H1 (cell line): ENCODE measurements around the gene SF3A2. TPM values are rescaled to one million over a fixed set of nuclear protein-coding genes. Genes with fewer than 3 reads are reported as not detected.

Experiments used
- HDAC6 ChIP-seq: IDR thresholded peaks from one replicate; pipeline ENCODE4 v1.7.1; 2012; ENCODE audit warnings: low read depth, mild to moderate bottlenecking, inconsistent platforms, low read length, moderate library complexity
- KDM1A ChIP-seq: fragments of 200-600, 300-600 bp; sonication (generic); IDR thresholded peaks from 2 replicates; pipeline ENCODE4 v1.7.1; 2016; ENCODE audit warnings: mild to moderate bottlenecking, low read length, borderline replicate concordance
- polyA plus RNA-seq, 7 experiments: library from polyadenylated mRNA; depleted of rRNA in 3 of 7; stranded (reverse) in 5 of 7; unstranded in 2 of 7; fragments of >200 nt in 5 of 7; fragments of 200-250 nt in 2 of 7; gene quantifications; 1 replicate in 5 of 7; 2 replicates in 1 of 7; 4 replicates in 1 of 7; pipeline versions ENCODE4 v1.2.1 to v1.2.3, GENCODE V29; 2011 to 2013; ENCODE audit warnings: missing spikeins in 2 of 7, mixed read lengths in 2 of 7
- total RNA-seq: library from RNA; stranded (reverse); fragmentation: NEBNext Ultra II Directional; extraction: Animal tissue kit (Norgen Biotek cat#: 25700); gene quantifications from 2 replicates; pipeline ENCODE4 v1.2.1, GENCODE V29; 2021
- TF ChIP-seq, protein P1 (sequence below): fragments of 300-600 bp; sonication (generic); IDR thresholded peaks from 2 replicates; pipeline ENCODE4 v1.7.1; 2012; ENCODE audit warnings: low read length, moderate library complexity, mild to moderate bottlenecking, inconsistent platforms; ENCODE audit not compliant: insufficient replicate concordance
- TF ChIP-seq, protein P2 (sequence below), 3 experiments: IDR thresholded peaks; 1 replicate in 2 of 3; 2 replicates in 1 of 3; pipeline versions ENCODE4 v1.5.1 to v1.6.1; 2011; ENCODE audit warnings: low read length in 3 of 3, mild to moderate bottlenecking in 3 of 3, inconsistent platforms in 2 of 3, low read depth in 1 of 3, moderate library complexity in 1 of 3; ENCODE audit not compliant: insufficient read depth in 1 of 3; ENCODE audit errors: control extremely low read depth in 1 of 3

The SF3A2 gene
- total and polyA plus RNA-seq, 2 of the 8 experiments (the other 6 are each of a cell fraction or from before 2014, with no cell fraction given) = 15.3 to 146 TPM

DNA sequence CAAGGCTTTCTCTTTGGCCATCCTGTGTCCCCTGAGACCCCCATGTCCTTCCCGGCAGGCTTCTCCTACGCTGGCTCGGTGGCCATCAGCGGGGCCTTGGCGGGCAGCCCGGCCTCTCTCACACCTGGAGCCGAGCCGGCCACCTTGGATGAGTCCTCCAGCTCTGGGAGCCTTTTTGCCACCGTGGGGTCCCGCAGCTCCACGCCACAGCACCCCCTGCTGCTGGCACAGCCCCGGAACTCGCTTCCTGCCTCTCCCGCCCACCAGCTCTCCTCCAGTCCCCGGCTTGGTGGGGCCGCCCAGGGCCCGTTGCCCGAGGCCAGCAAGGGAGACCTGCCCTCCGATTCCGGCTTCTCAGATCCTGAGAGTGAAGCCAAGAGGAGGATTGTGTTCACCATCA lies 14.7 kb upstream of the SF3A2 start (continued):
- TF ChIP-seq, protein P1, sequence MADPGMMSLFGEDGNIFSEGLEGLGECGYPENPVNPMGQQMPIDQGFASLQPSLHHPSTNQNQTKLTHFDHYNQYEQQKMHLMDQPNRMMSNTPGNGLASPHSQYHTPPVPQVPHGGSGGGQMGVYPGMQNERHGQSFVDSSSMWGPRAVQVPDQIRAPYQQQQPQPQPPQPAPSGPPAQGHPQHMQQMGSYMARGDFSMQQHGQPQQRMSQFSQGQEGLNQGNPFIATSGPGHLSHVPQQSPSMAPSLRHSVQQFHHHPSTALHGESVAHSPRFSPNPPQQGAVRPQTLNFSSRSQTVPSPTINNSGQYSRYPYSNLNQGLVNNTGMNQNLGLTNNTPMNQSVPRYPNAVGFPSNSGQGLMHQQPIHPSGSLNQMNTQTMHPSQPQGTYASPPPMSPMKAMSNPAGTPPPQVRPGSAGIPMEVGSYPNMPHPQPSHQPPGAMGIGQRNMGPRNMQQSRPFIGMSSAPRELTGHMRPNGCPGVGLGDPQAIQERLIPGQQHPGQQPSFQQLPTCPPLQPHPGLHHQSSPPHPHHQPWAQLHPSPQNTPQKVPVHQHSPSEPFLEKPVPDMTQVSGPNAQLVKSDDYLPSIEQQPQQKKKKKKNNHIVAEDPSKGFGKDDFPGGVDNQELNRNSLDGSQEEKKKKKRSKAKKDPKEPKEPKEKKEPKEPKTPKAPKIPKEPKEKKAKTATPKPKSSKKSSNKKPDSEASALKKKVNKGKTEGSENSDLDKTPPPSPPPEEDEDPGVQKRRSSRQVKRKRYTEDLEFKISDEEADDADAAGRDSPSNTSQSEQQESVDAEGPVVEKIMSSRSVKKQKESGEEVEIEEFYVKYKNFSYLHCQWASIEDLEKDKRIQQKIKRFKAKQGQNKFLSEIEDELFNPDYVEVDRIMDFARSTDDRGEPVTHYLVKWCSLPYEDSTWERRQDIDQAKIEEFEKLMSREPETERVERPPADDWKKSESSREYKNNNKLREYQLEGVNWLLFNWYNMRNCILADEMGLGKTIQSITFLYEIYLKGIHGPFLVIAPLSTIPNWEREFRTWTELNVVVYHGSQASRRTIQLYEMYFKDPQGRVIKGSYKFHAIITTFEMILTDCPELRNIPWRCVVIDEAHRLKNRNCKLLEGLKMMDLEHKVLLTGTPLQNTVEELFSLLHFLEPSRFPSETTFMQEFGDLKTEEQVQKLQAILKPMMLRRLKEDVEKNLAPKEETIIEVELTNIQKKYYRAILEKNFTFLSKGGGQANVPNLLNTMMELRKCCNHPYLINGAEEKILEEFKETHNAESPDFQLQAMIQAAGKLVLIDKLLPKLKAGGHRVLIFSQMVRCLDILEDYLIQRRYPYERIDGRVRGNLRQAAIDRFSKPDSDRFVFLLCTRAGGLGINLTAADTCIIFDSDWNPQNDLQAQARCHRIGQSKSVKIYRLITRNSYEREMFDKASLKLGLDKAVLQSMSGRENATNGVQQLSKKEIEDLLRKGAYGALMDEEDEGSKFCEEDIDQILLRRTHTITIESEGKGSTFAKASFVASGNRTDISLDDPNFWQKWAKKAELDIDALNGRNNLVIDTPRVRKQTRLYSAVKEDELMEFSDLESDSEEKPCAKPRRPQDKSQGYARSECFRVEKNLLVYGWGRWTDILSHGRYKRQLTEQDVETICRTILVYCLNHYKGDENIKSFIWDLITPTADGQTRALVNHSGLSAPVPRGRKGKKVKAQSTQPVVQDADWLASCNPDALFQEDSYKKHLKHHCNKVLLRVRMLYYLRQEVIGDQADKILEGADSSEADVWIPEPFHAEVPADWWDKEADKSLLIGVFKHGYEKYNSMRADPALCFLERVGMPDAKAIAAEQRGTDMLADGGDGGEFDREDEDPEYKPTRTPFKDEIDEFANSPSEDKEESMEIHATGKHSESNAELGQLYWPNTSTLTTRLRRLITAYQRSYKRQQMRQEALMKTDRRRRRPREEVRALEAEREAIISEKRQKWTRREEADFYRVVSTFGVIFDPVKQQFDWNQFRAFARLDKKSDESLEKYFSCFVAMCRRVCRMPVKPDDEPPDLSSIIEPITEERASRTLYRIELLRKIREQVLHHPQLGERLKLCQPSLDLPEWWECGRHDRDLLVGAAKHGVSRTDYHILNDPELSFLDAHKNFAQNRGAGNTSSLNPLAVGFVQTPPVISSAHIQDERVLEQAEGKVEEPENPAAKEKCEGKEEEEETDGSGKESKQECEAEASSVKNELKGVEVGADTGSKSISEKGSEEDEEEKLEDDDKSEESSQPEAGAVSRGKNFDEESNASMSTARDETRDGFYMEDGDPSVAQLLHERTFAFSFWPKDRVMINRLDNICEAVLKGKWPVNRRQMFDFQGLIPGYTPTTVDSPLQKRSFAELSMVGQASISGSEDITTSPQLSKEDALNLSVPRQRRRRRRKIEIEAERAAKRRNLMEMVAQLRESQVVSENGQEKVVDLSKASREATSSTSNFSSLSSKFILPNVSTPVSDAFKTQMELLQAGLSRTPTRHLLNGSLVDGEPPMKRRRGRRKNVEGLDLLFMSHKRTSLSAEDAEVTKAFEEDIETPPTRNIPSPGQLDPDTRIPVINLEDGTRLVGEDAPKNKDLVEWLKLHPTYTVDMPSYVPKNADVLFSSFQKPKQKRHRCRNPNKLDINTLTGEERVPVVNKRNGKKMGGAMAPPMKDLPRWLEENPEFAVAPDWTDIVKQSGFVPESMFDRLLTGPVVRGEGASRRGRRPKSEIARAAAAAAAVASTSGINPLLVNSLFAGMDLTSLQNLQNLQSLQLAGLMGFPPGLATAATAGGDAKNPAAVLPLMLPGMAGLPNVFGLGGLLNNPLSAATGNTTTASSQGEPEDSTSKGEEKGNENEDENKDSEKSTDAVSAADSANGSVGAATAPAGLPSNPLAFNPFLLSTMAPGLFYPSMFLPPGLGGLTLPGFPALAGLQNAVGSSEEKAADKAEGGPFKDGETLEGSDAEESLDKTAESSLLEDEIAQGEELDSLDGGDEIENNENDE = no peak
- no peak for TF ChIP-seq KDM1A
- TF ChIP-seq HDAC6 = no peak
- TF ChIP-seq, protein P2, sequence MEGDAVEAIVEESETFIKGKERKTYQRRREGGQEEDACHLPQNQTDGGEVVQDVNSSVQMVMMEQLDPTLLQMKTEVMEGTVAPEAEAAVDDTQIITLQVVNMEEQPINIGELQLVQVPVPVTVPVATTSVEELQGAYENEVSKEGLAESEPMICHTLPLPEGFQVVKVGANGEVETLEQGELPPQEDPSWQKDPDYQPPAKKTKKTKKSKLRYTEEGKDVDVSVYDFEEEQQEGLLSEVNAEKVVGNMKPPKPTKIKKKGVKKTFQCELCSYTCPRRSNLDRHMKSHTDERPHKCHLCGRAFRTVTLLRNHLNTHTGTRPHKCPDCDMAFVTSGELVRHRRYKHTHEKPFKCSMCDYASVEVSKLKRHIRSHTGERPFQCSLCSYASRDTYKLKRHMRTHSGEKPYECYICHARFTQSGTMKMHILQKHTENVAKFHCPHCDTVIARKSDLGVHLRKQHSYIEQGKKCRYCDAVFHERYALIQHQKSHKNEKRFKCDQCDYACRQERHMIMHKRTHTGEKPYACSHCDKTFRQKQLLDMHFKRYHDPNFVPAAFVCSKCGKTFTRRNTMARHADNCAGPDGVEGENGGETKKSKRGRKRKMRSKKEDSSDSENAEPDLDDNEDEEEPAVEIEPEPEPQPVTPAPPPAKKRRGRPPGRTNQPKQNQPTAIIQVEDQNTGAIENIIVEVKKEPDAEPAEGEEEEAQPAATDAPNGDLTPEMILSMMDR (IDR thresholded peaks at IDR 0.05; ENCODE audit: control extremely low read depth in 1 of 3, insufficient read depth in 1 of 3, low read depth in 1 of 3, low read length in 3 of 3) = peak in 1 of 3 experiments; percentile 3; a peak in 1 of 4 replicates
